Sigmoid colon (tissue), 4 donors: Measurements from ENCODE around the gene ABCG2.

Source experiments
- CTCF ChIP-seq, 4 experiments: fragments of 450-650 bp in 3 of 4; fragments of 200-600 bp in 1 of 4; IDR thresholded peaks; one replicate each; pipeline ENCODE4 v1.5.1; 2016 to 2019; ENCODE audit warnings: antibody characterized with exemption in 4 of 4, mild to moderate bottlenecking in 3 of 4, moderate library complexity in 2 of 4
- EP300 ChIP-seq, 4 donors: sonication (generic); formaldehyde crosslinking; IDR thresholded peaks; one replicate each; pipeline ENCODE4 v1.6.1; 2017; ENCODE audit warnings: antibody characterized with exemption in 4 of 4

DNA sequence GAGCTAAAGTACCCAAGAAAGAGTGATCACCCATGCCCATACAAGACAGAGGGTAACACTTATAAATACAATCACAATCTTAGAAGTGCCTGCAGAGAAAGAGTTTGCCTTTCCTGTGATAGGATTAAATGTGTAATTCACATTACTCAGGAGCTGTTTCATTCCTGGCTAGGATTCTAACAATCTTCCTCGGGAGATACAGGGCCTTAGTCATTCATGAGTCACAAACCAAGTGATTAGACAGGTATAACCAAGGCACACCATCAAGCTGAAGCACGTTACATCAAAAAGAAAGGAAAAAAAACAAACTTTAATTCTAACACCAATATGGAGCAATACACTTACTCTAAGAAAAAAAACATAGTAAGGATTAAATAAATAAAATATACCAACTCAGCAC, 14.9 kb downstream of the ABCG2 start:
- TF ChIP-seq CTCF (IDR thresholded peaks at IDR 0.05) (no peak), EP300 (IDR thresholded peaks at IDR 0.05) (no peak)
